MCF 10A (cell line): ENCODE measurements around the gene ERMARD. TPM values are rescaled to one million over a fixed set of nuclear protein-coding genes. Genes with fewer than 3 reads are reported as not detected.

ENCODE experiments used
- BruUV-seq: library from RNA; stranded (reverse); fragments of 400-500 nt; replicated peaks from 2 replicates; lab custom pipeline; 2021; lab: Mats Ljungman, UMichigan
- CTCF ChIA-PET: fragments of 300-600 bp; sonication (Branson Sonifier 250); formaldehyde crosslinking; extraction: SDS; loops from one replicate; lab custom pipeline; 2021; ENCODE audit warnings: antibody characterized with exemption, inconsistent platforms; lab: Yijun Ruan, JAX
- POLR2A ChIA-PET: fragments of 300-600, 350-650 bp; sonication (Branson Sonifier 250); formaldehyde crosslinking; extraction: SDS; loops from one replicate; lab custom pipeline; 2020; ENCODE audit warnings: antibody characterized with exemption, inconsistent platforms; lab: Yijun Ruan, JAX
- DNase-seq: peaks from one replicate; pipeline ENCODE4 v3.0.0-alpha.2; 2018; ENCODE audit not compliant: unreplicated experiment
- H3K27ac Mint-ChIP-seq: one replicate; pipeline ENCODE4 v1.8.0; 2022; ENCODE audit warnings: mild to moderate bottlenecking, low read depth, mixed read lengths; ENCODE audit not compliant: unreplicated experiment
- H3K27me3 Mint-ChIP-seq: one replicate; pipeline ENCODE4 v1.8.0; 2022; ENCODE audit warnings: mixed read lengths; ENCODE audit not compliant: insufficient read depth, unreplicated experiment
- H3K36me3 Mint-ChIP-seq: one replicate; pipeline ENCODE4 v1.8.0; 2022; ENCODE audit warnings: mild to moderate bottlenecking, moderate library complexity, mixed read lengths; ENCODE audit not compliant: insufficient read depth, unreplicated experiment
- H3K4me1 Mint-ChIP-seq: one replicate; pipeline ENCODE4 v1.8.0; 2022; ENCODE audit warnings: mixed read lengths; ENCODE audit not compliant: insufficient read depth, unreplicated experiment
- H3K4me3 Mint-ChIP-seq: one replicate; pipeline ENCODE4 v1.8.0; 2022; ENCODE audit warnings: mild to moderate bottlenecking, moderate library complexity, mixed read lengths; ENCODE audit not compliant: unreplicated experiment
- H3K9me3 Mint-ChIP-seq: one replicate; pipeline ENCODE4 v1.8.0; 2022; ENCODE audit warnings: mixed read lengths; ENCODE audit not compliant: unreplicated experiment
- intact Hi-C: fragments of 100-400 bp; cut with micrococcal nuclease; formaldehyde crosslinking; loops from 2 replicates; pipeline ENCODE4 v1.14.1; 2022
- total RNA-seq: library from RNA; stranded (reverse); gene quantifications from 2 replicates; pipeline ENCODE4 v1.2.3, GENCODE V29; 2022
- TF ChIP-seq, protein P1 (sequence below): fragments of 200-600 bp; IDR thresholded peaks from one replicate; pipeline ENCODE4 v1.8.0; 2022; ENCODE audit warnings: antibody characterized with exemption, mild to moderate bottlenecking; ENCODE audit not compliant: unreplicated experiment

Gene ERMARD
- total RNA-seq, 1 experiment from 2014 or later = 42.8 TPM

DNA sequence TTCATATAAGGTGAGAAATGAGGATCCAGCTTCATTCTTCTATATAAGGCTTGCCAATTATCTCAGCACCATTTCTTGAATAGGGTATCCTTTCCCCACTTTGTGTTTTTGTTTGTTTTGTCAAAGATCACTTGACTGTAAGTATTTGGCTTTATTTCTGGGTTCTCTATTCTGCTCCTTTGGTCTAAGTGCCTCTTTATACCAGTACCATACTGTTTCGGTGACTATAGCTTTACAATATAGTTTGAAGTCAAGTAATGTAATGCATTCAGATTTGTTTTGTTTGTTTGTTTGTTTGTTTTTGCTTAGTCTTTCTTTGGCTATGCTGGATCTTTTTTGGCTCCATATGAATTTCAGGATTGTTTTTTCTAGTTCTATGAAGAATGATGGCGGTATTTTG lies 64.6 kb downstream of the ERMARD start:
- no peak for DNase-seq
- TF ChIP-seq, protein P1, sequence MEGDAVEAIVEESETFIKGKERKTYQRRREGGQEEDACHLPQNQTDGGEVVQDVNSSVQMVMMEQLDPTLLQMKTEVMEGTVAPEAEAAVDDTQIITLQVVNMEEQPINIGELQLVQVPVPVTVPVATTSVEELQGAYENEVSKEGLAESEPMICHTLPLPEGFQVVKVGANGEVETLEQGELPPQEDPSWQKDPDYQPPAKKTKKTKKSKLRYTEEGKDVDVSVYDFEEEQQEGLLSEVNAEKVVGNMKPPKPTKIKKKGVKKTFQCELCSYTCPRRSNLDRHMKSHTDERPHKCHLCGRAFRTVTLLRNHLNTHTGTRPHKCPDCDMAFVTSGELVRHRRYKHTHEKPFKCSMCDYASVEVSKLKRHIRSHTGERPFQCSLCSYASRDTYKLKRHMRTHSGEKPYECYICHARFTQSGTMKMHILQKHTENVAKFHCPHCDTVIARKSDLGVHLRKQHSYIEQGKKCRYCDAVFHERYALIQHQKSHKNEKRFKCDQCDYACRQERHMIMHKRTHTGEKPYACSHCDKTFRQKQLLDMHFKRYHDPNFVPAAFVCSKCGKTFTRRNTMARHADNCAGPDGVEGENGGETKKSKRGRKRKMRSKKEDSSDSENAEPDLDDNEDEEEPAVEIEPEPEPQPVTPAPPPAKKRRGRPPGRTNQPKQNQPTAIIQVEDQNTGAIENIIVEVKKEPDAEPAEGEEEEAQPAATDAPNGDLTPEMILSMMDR = no peak
- no TSS peak for BruUV-seq
- ChIA-PET CTCF (interaction anchor here (0.5 kb wide), 1 partner anchor 569 kb away, joined by 5 read pairs; no protein-coding TSS in a partner anchor), POLR2A (no interaction called here)
- Mint-ChIP-seq H3K4me1 (no peaks in the 10 kb centered on the region), H3K27ac (no peak overlapping the region), H3K27me3 (peaks cover 64% of the 10 kb centered on the region), H3K9me3 (peaks cover 21% of the 10 kb centered on the region), H3K4me3 (no peak overlapping the region), H3K36me3 (no peaks in the 10 kb centered on the region)
- intact Hi-C loops = no loop called here

DNA sequence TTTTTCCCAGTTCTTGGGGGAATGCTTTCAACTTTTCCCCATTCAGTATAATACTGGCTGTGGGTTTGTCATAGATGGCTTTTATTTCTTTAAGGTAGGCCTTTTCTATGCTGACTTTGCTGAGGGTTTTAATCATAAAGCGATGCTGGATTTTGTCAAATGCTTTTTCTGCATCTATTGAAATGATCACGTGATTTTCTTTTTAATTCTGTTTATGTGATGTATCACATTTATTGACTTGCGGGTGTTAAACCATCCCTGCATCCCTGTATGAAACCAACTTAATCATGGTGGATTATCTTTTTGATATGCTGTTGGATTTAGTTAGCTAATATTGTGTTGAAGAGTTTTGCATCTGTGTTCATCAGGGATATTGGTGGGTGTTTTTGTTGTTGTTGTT lies 65.6 kb downstream of the ERMARD start:
- TF ChIP-seq, protein P1 = no peak
- ChIA-PET CTCF (no interaction called here), POLR2A (no interaction called here)
- Mint-ChIP-seq H3K36me3 (no peaks in the 10 kb centered on the region), H3K4me3 (no peak overlapping the region), H3K9me3 (peaks cover 21% of the 10 kb centered on the region), H3K27me3 (peaks cover 73% of the 10 kb centered on the region), H3K27ac (no peak overlapping the region), H3K4me1 (no peaks in the 10 kb centered on the region)
- intact Hi-C loops = no loop called here
- no peak for DNase-seq
- no TSS peak for BruUV-seq

DNA sequence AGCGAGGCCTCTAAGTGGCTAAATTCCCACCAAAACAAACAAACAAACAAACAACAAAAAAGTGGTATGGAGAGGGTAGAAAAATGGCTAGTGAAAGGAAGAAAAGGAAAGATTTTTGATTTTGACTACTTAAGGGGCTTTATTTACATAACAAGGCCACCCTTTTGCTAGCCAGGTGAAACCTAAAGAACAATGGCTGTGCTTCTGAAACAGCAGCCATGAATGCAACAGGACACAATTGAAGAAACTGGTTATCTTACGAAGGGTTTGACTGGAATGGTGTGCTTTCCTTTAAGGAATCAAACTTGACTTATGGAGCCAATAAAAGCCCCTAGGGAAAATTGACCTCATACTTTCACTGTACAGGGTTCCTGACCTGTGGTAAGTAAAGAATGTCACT lies 68.9 kb downstream of the ERMARD start:
- Mint-ChIP-seq H3K36me3 (no peaks in the 10 kb centered on the region), H3K4me1 (no peaks in the 10 kb centered on the region), H3K27me3 (peaks cover 99% of the 10 kb centered on the region), H3K27ac (no peak overlapping the region), H3K4me3 (no peak overlapping the region), H3K9me3 (peaks cover 18% of the 10 kb centered on the region)
- no TSS peak for BruUV-seq
- CTCF ChIA-PET = interaction anchor here (3.2 kb wide), 1 partner anchor 11 kb away, joined by 14 read pairs; no protein-coding TSS in a partner anchor
- TF ChIP-seq, protein P1 = no peak
- no peak for DNase-seq
- POLR2A ChIA-PET = no interaction called here
- intact Hi-C loops = no loop called here

DNA sequence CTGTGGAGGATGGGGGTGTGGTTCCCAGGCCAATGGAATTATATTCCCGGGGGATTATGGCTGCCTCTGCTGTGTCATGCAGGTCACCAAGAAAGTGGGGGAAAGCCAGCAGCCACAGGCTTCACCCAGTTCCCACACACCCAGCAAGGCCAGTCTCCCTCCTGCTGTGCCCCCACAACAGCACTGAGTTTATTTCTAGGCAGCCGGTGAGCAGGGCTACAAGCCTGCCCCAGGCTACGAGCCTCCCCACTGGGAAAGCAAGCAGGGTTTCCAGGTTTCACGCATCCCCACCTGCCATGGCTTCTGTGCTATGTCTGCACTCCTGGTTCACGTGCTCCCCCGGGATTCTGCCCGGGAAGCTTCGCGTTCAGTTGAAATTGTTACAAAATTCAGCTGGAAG lies 72.6 kb downstream of the ERMARD start:
- POLR2A ChIA-PET = no interaction called here
- Mint-ChIP-seq H3K36me3 (no peaks in the 10 kb centered on the region), H3K4me1 (no peaks in the 10 kb centered on the region), H3K27me3 (peaks cover 98% of the 10 kb centered on the region), H3K4me3 (no peak overlapping the region), H3K27ac (no peak overlapping the region), H3K9me3 (peaks cover 6% of the 10 kb centered on the region)
- CTCF ChIA-PET = interaction anchor here (1.0 to 1.1 kb wide), 2 partner anchors 8 to 19 kb away, joined by 3 to 6 read pairs; no protein-coding TSS in a partner anchor
- TF ChIP-seq, protein P1 = no peak
- BruUV-seq = no TSS peak
- no peak for DNase-seq
- intact Hi-C loops = no loop called here
